IMR-90 (cell line): ENCODE data around the gene USP25. TPM values are rescaled to one million over a fixed set of nuclear protein-coding genes. Genes with fewer than 3 reads are reported as not detected.

Experiments
- ATAC-seq: fragments of 200-7000 bp; cut with Tn5 transposase; 2 replicates; pipeline ENCODE4 v1.9.1; 2020; ENCODE audit warnings: low read depth, mild to moderate bottlenecking, moderate library complexity
- BruUV-seq: library from RNA; stranded (reverse); fragments of 400-500 nt; replicated peaks from 2 replicates; lab custom pipeline; 2021; lab: Mats Ljungman, UMichigan
- CTCF ChIA-PET: fragments of 300-600 bp; formaldehyde crosslinking; extraction: SDS; loops from one replicate; lab custom pipeline; 2021; ENCODE audit warnings: antibody characterized with exemption; lab: Yijun Ruan, JAX
- POLR2A ChIA-PET: fragments of 300-600 bp; sonication (Branson Sonifier 250); formaldehyde crosslinking; loops from one replicate; lab custom pipeline; 2022; ENCODE audit warnings: antibody characterized with exemption; ENCODE audit not compliant: unreplicated experiment; lab: Charles Lee
- DNase-seq: peaks from one replicate; pipeline ENCODE4 v3.0.0; 2013
- H2AFZ ChIP-seq: replicated peaks from 2 replicates; pipeline ENCODE3; 2013; ENCODE audit warnings: low read length, mild to moderate bottlenecking; ENCODE audit not compliant: poor library complexity
- H2AK5ac ChIP-seq: 2 replicates; pipeline ENCODE4 v1.6.1; 2013; ENCODE audit warnings: low read depth, low read length, inconsistent platforms
- H2AK9ac ChIP-seq: replicated peaks from 2 replicates; pipeline ENCODE3; 2013; ENCODE audit warnings: mild to moderate bottlenecking, low read depth, low read length, moderate library complexity; ENCODE audit not compliant: poor library complexity
- H2BK120ac ChIP-seq: 2 replicates; pipeline ENCODE4 v1.6.1; 2013; ENCODE audit warnings: low read depth, low read length, inconsistent platforms
- H2BK15ac ChIP-seq: 3 replicates; pipeline ENCODE4 v1.6.1; 2013; ENCODE audit warnings: low read depth, low read length, inconsistent platforms
- H2BK20ac ChIP-seq: 2 replicates; pipeline ENCODE4 v1.6.1; 2013; ENCODE audit warnings: low read depth, mild to moderate bottlenecking, inconsistent platforms, low read length, moderate library complexity
- H2BK5ac ChIP-seq: 2 replicates; pipeline ENCODE4 v1.6.1; 2013; ENCODE audit warnings: mild to moderate bottlenecking, low read depth, low read length, inconsistent platforms; ENCODE audit not compliant: poor library complexity, severe bottlenecking
- H3K14ac ChIP-seq: replicated peaks from 2 replicates; pipeline ENCODE4 v1.6.1; 2013; ENCODE audit warnings: low read depth, low read length, inconsistent platforms
- H3K18ac ChIP-seq: 2 replicates; pipeline ENCODE4 v1.6.1; 2013; ENCODE audit warnings: low read depth, low read length, control low read depth
- H3K23ac ChIP-seq: 2 replicates; pipeline ENCODE4 v1.6.1; 2013; ENCODE audit warnings: low read depth, low read length, inconsistent platforms
- H3K27ac ChIP-seq: 2 replicates; pipeline ENCODE4 v1.5.1; 2013; ENCODE audit warnings: mild to moderate bottlenecking, control low read depth, low read length; ENCODE audit not compliant: insufficient read depth
- H3K27me3 ChIP-seq: 2 replicates; pipeline ENCODE4 v1.6.1; 2013; ENCODE audit warnings: low read length; ENCODE audit not compliant: control insufficient read depth, insufficient read depth
- H3K36me3 ChIP-seq: 2 replicates; pipeline ENCODE4 v1.6.1; 2013; ENCODE audit warnings: low read length, mixed read lengths; ENCODE audit not compliant: control insufficient read depth, insufficient read depth
- H3K4ac ChIP-seq: 2 replicates; pipeline ENCODE4 v1.6.1; 2013; ENCODE audit warnings: low read depth, low read length, inconsistent platforms
- H3K4me1 ChIP-seq: 2 replicates; pipeline ENCODE4 v1.6.1; 2013; ENCODE audit warnings: low read length, mixed read lengths; ENCODE audit not compliant: control insufficient read depth, insufficient read depth
- H3K4me2 ChIP-seq: 2 replicates; pipeline ENCODE4 v1.6.1; 2013; ENCODE audit warnings: low read depth, mild to moderate bottlenecking, control low read depth, low read length, moderate library complexity
- H3K4me3 ChIP-seq: 2 replicates; pipeline ENCODE4 v1.5.1; 2013; ENCODE audit warnings: low read depth, mild to moderate bottlenecking, control low read depth, low read length, moderate library complexity; ENCODE audit not compliant: insufficient read depth
- H3K56ac ChIP-seq: 2 replicates; pipeline ENCODE4 v1.6.1; 2013; ENCODE audit warnings: low read length, inconsistent platforms; ENCODE audit not compliant: insufficient read depth; ENCODE audit errors: extremely low read depth
- H3K79me1 ChIP-seq, 2 experiments: 2 replicates each; pipeline ENCODE4 v1.6.1; 2013; ENCODE audit warnings: low read length in 2 of 2, inconsistent platforms in 1 of 2, low read depth in 1 of 2
- H3K9ac ChIP-seq: 2 replicates; pipeline ENCODE4 v1.6.1; 2013; ENCODE audit warnings: low read depth, low read length, control low read depth
- H3K9me1 ChIP-seq: 2 replicates; pipeline ENCODE4 v1.6.1; 2013; ENCODE audit warnings: low read length, inconsistent platforms; ENCODE audit not compliant: insufficient read depth
- H3K9me3 ChIP-seq: 2 replicates; pipeline ENCODE4 v1.6.1; 2013; ENCODE audit warnings: low read length; ENCODE audit not compliant: control insufficient read depth, insufficient read depth
- H4K20me1 ChIP-seq: 2 replicates; pipeline ENCODE4 v1.6.1; 2013; ENCODE audit warnings: low read length, inconsistent platforms; ENCODE audit not compliant: insufficient read depth
- H4K5ac ChIP-seq: 2 replicates; pipeline ENCODE4 v1.6.1; 2013; ENCODE audit warnings: mild to moderate bottlenecking, low read depth, low read length, control low read depth
- H4K8ac ChIP-seq, 2 experiments: 2 replicates each; pipeline ENCODE4 v1.6.1; 2013; ENCODE audit warnings: low read depth in 2 of 2, low read length in 2 of 2, control low read depth in 1 of 2, inconsistent platforms in 1 of 2
- H4K91ac ChIP-seq: 2 replicates; pipeline ENCODE4 v1.6.1; 2013; ENCODE audit warnings: low read depth, low read length, inconsistent platforms; ENCODE audit not compliant: insufficient read depth
- CEBPB ChIP-seq: IDR thresholded peaks from 2 replicates; pipeline ENCODE4 v1.6.1; 2012; ENCODE audit warnings: low read depth, low read length, improper control_type of control experiment
- SMC3 ChIP-seq: fragments of 150-350 bp; IDR thresholded peaks from 2 replicates; pipeline ENCODE4 v1.6.1; 2016; ENCODE audit warnings: low read depth, mild to moderate bottlenecking, antibody characterized with exemption, low read length, moderate library complexity
- WGBS, 2 experiments: methylation state at CpG; one replicate each; pipeline versions ENCODE4 v1.1.5 to v1.1.7; 2013; ENCODE audit warnings: missing lambda C conversion rate in 2 of 2; ENCODE audit not compliant: insufficient read length in 1 of 2; ENCODE audit errors: extremely low coverage in 2 of 2; 5-methylcytosine and 5-hydroxymethylcytosine counted together
- dilution Hi-C: fragments of 300-500 bp; cut with HindIII; formaldehyde crosslinking; loops from one replicate; pipeline ENCODE4 v1.14.3; 2018; ENCODE audit warnings: low sequenced_read_pairs; ENCODE audit not compliant: unreplicated experiment
- in situ Hi-C: fragments of 300-500 bp; cut with MboI; formaldehyde crosslinking; loops from 3 replicates; pipeline ENCODE4 v1.14.3; 2019; ENCODE audit warnings: low sequenced_read_pairs, inconsistent platforms, mixed read lengths
- intact Hi-C: fragments of 100-400 bp; cut with micrococcal nuclease; formaldehyde crosslinking; loops from 2 replicates; pipeline ENCODE4 v1.10.0; 2022
- polyA plus RNA-seq, 3 experiments: library from polyadenylated mRNA; depleted of rRNA; stranded (reverse); fragments of >200 nt; gene quantifications; 2 replicates each; pipeline ENCODE4 v1.2.3, GENCODE V29; 2012; ENCODE audit warnings: low replicate concordance in 1 of 3
- total RNA-seq: library from RNA; depleted of rRNA; stranded (reverse); fragments of >200 nt; gene quantifications from 2 replicates; pipeline ENCODE4 v1.2.3, GENCODE V29; 2012

The USP25 gene
- total and polyA plus RNA-seq, 2 of the 4 experiments (the other 2 are of a cell fraction), result 9.3 to 23.3 TPM

- ChIA-PET CTCF (no interaction called here), POLR2A (no interaction called here)
- peak overlapping the region; percentile 48; the same call in 1 of the 2 replicates for H3K4me2 ChIP-seq
- peak overlapping the region; percentile 84 for H3K18ac ChIP-seq
- H3K9me3 ChIP-seq, result peaks cover 13% of the 10 kb centered on the region
- peak overlapping the region; percentile 66 for H3K14ac ChIP-seq
- peaks cover 4% of the 10 kb centered on the region for H3K4me1 ChIP-seq
- intact Hi-C loops, result no loop called here
- no peak for TF ChIP-seq SMC3
- peak; percentile 98 for TF ChIP-seq CEBPB
- peak overlapping the region; percentile 29; the same call in 1 of the 2 replicates for H2AK5ac ChIP-seq
- WGBS, 2 experiments, result 82% methylated on average over 3 of the region's 6 CpGs; no CpG with 5 or more reads in 1 of the 2 experiments
- H2BK15ac ChIP-seq, result peak overlapping the region; percentile 88
- peak overlapping the region; percentile 87 for H2BK120ac ChIP-seq
- no peaks in the 10 kb centered on the region for H3K27me3 ChIP-seq
- H3K79me1 ChIP-seq, result no peaks in the 10 kb centered on the region
- peak overlapping the region; percentile 72; the same call in 1 of the 2 replicates for H3K23ac ChIP-seq
- H3K56ac ChIP-seq, result no peak overlapping the region
- H2AFZ ChIP-seq, result peak overlapping the region; percentile 33
- in situ Hi-C loops, result no loop called here
- H3K9ac ChIP-seq, result no peak overlapping the region
- H3K36me3 ChIP-seq, result no peaks in the 10 kb centered on the region
- peak overlapping the region; percentile 91 for H2BK5ac ChIP-seq
- no peaks in the 10 kb centered on the region for H3K9me1 ChIP-seq
- peak overlapping the region; percentile 68 for H2BK20ac ChIP-seq
- no peak overlapping the region for H3K4me3 ChIP-seq
- H4K91ac ChIP-seq, result peak overlapping the region; percentile 64; the same call in 1 of the 2 replicates
- no peak overlapping the region for H2AK9ac ChIP-seq
- peak overlapping the region; percentile 46 for H4K5ac ChIP-seq
- peak overlapping the region; percentile 54 for H3K4ac ChIP-seq
- peak; percentile 76 for DNase-seq
- H4K8ac ChIP-seq, result peak overlapping the region; percentile 80 to 82
- BruUV-seq, result no TSS peak
- H3K27ac ChIP-seq, result peak overlapping the region; percentile 87
- no peaks in the 10 kb centered on the region for H4K20me1 ChIP-seq
- ATAC-seq, result peak; percentile 46
- dilution Hi-C loops, result no loop called here
These were observed 47.4 kb upstream of the USP25 start for GRCh38 chr21:15682186-15682895.
